NCI-H2029 (cell line): ENCODE data around the gene RTL5.
A peak's percentile ranks its signal among the peaks of the same experiment; 100 is the strongest.
"Not testable (repeated sequence)": the region's sequence is repeated elsewhere in the genome, so short reads cannot be mapped to it uniquely, and the experiment has no call there.

Experiments
- DNase-seq: peaks from one replicate; lab custom pipeline; 2025; lab: John Stamatoyannopoulos, UW

Gene RTL5

GRCh38 chrX:72131317-72132294, at the start of gene RTL5:
TSS of gene RTL5 (minus strand) at chrX:72131915.
- peak; percentile 65 for DNase-seq

GRCh38 chrX:72180539-72180938, 48.8 kb upstream of the RTL5 start:
- no peak for DNase-seq

- DNase-seq: no peak
Observed at GRCh38 chrX:72176981-72177380, 45.3 kb upstream of the RTL5 start.

GRCh38 chrX:72176289-72176688, 44.6 kb upstream of the RTL5 start:
- not testable (repeated sequence) for DNase-seq

- DNase-seq: peak; percentile 8
Observed at GRCh38 chrX:72169008-72169728, 37.5 kb upstream of the RTL5 start.

GRCh38 chrX:72165551-72165950, 33.8 kb upstream of the RTL5 start:
- DNase-seq: no peak

- no peak for DNase-seq
Observed at GRCh38 chrX:72159769-72160168, 28.1 kb upstream of the RTL5 start.

- no peak for DNase-seq
Observed at GRCh38 chrX:72158773-72159172, 27.1 kb upstream of the RTL5 start.

GRCh38 chrX:72146527-72146926, 14.8 kb upstream of the RTL5 start:
- no peak for DNase-seq

- DNase-seq: no peak
Observed at GRCh38 chrX:72145181-72145580, 13.5 kb upstream of the RTL5 start.

- no peak for DNase-seq
Observed at GRCh38 chrX:72143609-72143907, 11.8 kb upstream of the RTL5 start.

- no peak for DNase-seq
Observed at GRCh38 chrX:72142794-72143608, 11.3 kb upstream of the RTL5 start.

- DNase-seq: peak; percentile 62
Observed at GRCh38 chrX:72142094-72142793, 10.5 kb upstream of the RTL5 start.

GRCh38 chrX:72141372-72142004, 9.8 kb upstream of the RTL5 start:
- DNase-seq: no peak

GRCh38 chrX:72139538-72139937, 7.8 kb upstream of the RTL5 start:
- DNase-seq: no peak

- no peak for DNase-seq
Observed at GRCh38 chrX:72137846-72138495, 6.3 kb upstream of the RTL5 start.

- DNase-seq: no peak
Observed at GRCh38 chrX:72133851-72134546, 2.3 kb upstream of the RTL5 start.

GRCh38 chrX:72132456-72132855, 741 bp upstream of the RTL5 start:
- no peak for DNase-seq

GRCh38 chrX:72130762-72131250, 909 bp downstream of the RTL5 start:
- DNase-seq: no peak

GRCh38 chrX:72130156-72130761, 1.5 kb downstream of the RTL5 start:
- no peak for DNase-seq
